Measurements from ENCODE around the gene MAN2B1.

MAN2B1 gene

DNA sequence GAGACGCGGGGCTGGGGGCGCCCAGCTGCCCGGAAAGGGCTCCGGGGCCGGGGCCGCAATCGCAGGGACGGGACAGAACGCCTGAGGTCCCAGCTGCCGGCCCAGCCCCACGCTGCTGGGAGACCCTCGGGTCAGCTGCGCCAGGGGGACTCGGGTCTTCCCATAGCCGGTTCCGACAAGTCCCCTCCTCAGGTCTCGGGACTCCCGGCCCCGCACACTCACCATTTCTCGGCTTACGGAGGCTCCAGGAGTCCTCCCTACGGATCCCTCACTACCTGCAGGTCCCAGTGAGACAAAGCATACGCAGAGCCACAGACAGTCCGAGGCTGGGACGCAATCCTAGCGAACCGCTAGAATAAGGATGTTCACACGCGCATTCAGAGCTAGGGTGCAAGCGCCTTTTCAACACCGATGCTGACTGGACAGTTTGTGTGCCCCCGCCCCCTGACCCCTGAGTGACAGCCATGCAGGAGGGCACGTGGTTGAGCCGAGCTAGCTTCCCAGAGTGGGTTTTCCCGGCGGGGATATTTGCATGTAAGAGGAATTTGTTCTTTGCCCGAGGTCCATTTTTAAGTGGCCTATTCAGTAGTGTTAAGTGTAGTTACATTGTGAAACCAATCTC lies 69.5 kb downstream of the MAN2B1 start:
- no peak overlapping the region for H3K4me3 ChIP-seq (ENCODE audit: low read depth, low read length)
- TF ChIP-seq, protein P1, sequence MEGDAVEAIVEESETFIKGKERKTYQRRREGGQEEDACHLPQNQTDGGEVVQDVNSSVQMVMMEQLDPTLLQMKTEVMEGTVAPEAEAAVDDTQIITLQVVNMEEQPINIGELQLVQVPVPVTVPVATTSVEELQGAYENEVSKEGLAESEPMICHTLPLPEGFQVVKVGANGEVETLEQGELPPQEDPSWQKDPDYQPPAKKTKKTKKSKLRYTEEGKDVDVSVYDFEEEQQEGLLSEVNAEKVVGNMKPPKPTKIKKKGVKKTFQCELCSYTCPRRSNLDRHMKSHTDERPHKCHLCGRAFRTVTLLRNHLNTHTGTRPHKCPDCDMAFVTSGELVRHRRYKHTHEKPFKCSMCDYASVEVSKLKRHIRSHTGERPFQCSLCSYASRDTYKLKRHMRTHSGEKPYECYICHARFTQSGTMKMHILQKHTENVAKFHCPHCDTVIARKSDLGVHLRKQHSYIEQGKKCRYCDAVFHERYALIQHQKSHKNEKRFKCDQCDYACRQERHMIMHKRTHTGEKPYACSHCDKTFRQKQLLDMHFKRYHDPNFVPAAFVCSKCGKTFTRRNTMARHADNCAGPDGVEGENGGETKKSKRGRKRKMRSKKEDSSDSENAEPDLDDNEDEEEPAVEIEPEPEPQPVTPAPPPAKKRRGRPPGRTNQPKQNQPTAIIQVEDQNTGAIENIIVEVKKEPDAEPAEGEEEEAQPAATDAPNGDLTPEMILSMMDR (IDR thresholded peaks at IDR 0.05; ENCODE audit: borderline replicate concordance, insufficient read depth, low read depth, low read length) = no peak
